ENCODE measurements around the gene TUBA4A.
"Not testable (repeated sequence)": the region's sequence is repeated elsewhere in the genome, so short reads cannot be mapped to it uniquely, and the experiment has no call there.

Gene TUBA4A

DNA sequence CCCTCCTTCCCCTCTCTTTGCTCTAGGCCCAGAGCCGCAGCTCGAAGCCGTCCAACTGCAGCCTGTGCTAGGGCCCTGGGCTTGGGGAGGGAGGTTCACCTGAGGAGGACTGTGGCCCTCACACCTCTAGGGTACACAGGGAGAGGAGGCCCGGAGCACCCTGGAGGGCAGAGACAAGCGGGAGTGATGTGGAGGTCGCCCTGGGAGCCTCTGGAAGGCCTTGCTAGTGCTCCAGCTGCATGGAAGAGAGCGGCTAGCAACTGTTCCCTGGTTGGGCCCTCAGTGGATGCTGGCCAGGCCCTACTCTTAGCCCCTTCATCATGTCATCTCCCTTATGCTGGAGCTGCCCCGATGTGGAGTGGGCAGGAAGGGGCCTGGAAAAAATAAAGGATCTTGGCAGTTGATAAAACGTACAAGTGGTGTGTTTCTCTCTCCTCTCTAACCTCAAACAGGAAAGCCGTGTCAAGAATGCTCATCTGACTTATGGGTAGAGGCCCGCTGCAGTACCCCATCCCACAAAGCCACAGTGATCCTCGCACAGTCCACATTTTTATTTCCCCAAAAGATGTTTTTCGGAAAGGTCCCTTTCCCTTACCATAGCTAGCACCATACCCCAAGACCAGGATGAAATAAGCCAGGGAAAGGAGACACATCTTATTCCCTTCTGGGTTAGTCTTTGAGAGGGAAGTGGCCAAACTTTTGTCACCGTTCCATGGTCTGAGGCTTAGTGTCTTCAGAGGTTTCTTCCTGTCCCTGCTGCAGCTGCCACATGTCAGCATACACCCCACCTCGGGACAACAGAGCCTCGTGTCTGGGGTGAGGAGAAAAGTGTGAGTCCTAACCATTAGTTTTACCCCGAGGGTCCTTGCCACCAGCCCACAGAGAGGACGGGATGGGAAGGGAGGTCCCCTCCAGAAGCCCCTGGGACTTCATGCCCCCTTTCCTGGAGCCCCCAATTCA is 44.2 kb downstream of the TUBA4A start:
- DNase-seq, result no peak

DNA sequence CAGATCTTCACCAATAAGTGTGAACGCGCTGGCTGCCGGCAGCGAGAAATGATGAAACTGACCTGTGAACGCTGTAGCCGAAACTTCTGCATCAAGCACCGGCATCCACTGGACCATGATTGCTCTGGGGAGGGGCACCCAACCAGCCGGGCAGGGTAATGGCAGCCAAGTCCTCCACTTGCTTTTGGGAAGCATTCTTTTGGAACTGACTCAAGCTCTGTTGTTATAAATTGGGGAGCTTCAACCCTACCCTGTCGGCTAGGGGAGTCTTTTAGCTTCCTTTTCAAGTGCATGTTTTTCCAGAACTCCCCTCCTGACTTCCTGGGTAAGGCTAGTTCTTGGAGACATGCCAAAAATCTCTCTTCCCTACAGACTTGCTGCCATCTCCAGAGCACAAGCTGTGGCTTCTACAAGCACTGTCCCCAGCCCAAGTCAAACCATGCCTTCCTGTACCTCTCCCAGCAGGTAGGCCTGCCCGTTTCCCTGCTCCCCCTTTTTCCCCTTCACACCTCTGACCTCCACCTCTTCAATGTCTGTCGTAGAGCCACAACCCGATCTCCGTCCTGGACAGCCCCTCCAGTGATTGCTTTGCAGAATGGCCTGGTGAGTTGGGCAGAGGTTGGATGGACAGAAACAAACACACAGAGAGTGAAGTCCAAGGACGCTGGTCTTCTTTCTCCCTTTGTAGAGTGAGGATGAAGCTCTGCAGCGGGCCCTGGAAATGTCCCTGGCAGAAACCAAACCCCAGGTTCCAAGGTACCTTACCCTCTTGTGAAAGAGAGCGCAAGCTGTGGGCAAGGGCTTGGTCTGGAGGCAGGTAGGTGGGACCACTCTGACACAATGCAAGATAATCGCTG is 45.6 kb downstream of the TUBA4A start:
- no peak for DNase-seq

DNA sequence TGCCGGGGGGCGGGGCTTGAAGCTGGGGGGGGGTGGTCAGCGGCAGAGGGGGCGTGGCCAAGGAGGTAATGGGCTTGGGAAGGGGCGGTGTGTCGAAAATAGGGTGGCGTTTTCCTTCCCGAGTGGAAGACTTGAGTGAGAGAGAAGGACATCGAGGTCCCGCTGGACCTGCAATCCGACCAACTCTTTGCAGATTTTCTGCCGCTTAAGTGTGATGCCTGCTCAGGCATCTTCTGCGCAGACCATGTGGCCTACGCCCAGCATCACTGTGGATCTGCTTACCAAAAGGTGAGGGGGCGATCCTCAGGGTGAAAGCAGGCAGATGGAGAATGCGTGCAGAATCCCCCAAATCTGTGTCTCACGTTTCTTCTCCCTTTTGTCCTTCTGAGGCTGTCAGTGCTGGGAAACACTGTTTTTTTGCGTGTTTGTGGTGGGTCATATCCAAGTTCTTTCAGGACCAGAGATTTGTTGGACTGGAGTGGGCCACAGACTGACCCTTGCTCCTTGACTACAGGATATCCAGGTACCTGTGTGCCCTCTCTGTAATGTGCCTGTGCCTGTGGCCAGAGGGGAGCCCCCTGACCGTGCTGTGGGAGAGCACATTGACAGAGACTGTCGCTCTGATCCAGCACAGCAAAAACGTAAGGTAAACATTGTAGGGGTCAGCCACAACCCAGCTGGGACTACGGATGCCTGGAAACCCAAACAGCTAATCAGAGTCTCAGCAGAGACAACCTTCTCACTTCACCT is 46.4 kb downstream of the TUBA4A start:
- no peak for DNase-seq

DNA sequence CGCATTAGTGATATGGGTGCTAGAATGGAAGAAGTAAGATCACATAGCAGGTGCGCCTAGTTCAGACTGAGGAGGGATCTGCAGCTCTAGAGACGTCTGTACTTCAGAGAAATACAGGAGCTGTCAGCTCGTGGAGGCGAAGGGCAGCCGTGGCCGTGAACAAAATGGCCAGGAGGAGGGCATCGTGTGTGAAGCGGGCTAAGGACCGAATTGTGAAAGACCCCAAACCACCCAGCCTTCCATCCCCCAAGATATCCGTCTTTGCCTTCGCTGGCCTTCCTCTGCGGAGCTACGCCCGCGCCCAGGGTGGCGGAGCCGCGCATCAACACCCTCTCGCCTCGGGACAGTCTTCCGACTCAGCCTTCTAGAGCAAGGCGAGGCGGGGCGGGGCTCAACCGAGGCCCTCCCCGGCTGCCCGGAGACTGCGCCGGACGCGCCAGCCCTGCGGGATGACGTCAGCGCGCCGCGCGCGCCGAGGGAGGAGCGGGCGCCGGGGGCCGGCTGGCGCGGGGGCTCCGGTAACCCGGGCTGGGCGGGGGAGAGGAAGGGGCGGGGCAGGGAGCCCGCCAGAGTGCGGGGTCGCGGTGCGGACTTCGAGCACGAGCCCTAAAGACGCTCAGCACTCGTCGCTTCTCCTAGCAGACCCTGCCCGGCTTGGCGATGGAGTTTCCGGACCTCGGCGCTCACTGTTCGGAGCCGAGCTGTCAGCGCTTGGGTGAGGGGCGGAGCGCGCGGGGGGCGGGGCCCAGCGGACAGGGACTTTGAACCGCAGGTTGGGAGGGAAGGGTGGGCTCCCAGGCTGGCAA is 47.2 kb downstream of the TUBA4A start, which contains the start of gene ZFAND2B:
Gene ZFAND2B, plus strand, starts transcription at position 455 of the 806 bp plus-strand sequence. Its CDS starts 206 bp downstream, at position 661.
- DNase-seq, result peak; percentile 96

DNA sequence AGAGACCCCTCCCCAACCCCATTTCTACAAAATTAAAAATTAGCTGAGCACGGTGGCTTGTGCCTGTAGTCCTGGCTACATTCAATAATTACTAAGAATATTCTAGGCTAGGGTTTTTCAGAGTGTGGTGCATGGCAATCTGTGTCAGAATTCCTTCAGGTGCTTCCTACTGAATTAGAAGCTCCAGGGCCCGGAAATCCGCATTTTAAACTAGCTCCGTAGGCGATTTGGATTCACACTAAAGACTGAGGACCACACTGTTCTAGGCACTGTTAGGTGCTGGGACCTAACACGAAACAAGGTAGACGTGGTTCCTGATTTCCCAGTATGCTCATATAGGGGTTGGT is 47.8 kb downstream of the TUBA4A start:
- no peak for DNase-seq

DNA sequence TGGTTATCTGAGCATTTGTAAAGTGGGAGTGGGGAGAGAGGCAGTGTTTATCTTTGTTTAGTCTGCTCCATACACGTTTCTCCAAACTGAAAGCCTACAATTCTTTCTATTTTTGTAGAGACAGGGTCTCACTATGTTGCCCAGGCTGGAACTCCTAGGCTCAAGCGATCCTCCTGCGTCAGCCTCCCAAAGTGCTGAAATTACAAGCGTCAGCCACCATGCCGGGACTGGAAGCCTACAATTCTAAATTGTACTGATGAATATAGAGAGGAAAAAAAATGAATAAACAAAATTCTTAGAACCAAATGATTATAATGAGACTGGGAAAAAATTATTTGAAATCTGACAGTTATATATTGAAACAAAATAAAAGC is 48.6 kb downstream of the TUBA4A start:
- no peak for DNase-seq

DNA sequence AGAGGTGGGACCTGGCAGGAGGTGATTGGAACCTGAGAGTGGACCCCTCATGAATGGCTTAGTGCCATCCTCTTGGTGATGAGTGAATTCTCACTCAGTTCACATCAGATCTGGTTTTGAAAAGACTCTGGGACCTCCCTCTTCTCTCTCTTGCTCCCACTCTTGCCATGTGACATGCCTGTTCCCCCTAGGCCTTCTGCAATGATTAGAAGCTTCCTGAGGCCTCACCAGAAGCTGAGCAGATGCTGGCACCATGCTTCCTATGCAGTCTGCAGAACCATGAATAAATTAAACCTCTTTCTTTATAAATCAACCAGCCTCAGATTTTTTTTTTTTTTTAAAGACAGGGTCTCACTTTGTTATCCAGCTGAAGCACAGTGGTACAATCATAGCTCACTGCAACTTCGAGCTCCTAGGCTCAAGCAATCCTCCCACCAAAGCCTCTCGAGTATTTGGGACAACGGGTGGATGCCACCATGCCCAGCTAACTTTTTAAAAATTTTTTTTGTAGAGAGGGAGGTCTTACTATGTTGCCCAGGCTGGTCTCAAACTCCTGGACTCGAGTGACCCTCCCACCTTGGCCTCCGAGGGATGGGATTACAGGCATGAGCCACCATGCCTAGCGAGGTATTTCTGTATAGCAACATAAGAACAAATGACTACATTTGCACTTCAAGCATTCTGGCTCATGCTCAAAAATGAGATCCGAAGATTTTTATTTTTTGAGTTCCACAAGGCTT is 49.1 kb downstream of the TUBA4A start:
- no peak for DNase-seq

DNA sequence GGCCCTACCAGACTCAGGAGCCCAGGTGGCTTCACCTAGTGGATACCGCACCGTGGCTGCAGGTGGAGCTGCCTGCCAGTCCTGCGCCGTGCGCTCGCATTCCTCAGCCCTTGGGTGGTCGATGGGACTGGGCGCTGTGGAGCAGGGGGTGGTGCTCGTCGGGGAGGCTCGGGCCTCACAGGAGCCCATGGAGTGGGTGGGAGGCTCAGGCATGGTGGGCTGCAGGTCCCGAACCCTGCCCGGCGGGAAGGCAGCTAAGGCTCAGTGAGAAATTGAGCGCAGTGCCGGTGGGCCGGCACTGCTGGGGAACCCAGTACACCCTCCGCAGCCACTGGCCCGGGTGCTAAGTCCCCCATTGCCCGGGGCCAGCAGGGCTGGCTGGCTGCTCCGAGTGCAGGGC is 52.4 kb downstream of the TUBA4A start:
- DNase-seq, result not testable (repeated sequence)

DNA sequence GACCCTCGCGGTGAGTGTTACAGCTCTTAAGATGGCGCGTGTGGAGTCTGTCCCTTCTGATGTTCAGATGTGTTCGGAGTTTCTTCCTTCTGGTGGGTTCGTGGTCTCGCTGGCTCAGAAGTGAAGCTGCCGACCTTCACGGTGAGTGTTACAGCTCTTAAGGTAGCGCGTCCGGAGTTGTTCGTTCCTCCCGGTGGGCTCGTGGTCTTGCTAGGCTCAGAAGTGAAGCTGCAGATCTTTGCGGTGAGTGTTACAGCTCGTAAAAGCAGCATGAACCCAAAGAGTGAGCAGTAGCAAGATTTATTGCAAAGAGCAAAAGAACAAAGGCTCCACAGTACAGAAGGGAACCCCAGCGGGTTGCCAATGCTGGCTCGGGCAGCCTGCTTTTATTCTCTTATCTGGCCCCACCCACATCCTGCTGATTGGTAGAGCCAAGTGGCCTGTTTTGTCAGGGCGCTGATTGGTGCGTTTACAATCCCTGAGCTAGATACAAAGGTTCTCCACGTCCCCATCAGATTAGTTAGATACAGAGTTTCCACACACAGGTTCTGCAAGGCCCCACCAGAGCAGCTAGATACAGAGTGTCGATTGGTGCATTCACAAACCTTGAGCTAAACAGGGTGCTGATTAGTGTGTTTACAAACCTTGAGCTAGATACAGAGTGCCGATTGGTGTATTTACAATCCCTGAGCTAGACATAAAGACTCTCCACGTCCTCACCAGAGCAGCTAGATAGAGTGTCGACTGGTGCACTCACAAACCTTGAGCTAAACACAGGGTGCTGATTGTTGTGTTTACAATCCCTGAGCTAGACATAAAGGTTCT is 53.0 kb downstream of the TUBA4A start:
- not testable (repeated sequence) for DNase-seq
